Keratinocyte (primary cell): ENCODE measurements around the gene MRPS16. TPM values are rescaled to one million over a fixed set of nuclear protein-coding genes. Genes with fewer than 3 reads are reported as not detected.

Experiments used
- DNase-seq: peaks from one replicate; pipeline ENCODE4 v3.0.0-alpha.2; 2011; ENCODE audit warnings: low read depth, missing footprints, low spot score
- FAIRE-seq: peaks from 2 replicates; lab custom pipeline; 2011; peaks lifted over from hg19 to GRCh38; lab: Jason Lieb, UNC
- H2AFZ ChIP-seq: 2 replicates; pipeline ENCODE4 v1.6.0; 2012; ENCODE audit warnings: low read length, control low read depth, inconsistent platforms; ENCODE audit not compliant: control insufficient read depth
- H3K27ac ChIP-seq: 2 replicates; pipeline ENCODE4 v1.5.1; 2011; ENCODE audit warnings: low read length; ENCODE audit not compliant: control insufficient read depth, insufficient read depth
- H3K27me3 ChIP-seq: 3 replicates; pipeline ENCODE4 v1.6.0; 2011; ENCODE audit warnings: low read length; ENCODE audit not compliant: control insufficient read depth, insufficient read depth; ENCODE audit errors: extremely low read depth
- H3K36me3 ChIP-seq, 2 experiments: 2 replicates in 1 of 2; 3 replicates in 1 of 2; pipeline ENCODE4 v1.5.1; 2011; ENCODE audit warnings: low read length in 2 of 2, mild to moderate bottlenecking in 1 of 2; ENCODE audit not compliant: control insufficient read depth in 2 of 2, insufficient read depth in 2 of 2; ENCODE audit errors: extremely low read depth in 1 of 2
- H3K4me1 ChIP-seq: 3 replicates; pipeline ENCODE4 v1.5.1; 2011; ENCODE audit warnings: low read length; ENCODE audit not compliant: control insufficient read depth, insufficient read depth; ENCODE audit errors: extremely low read depth
- H3K4me2 ChIP-seq: 3 replicates; pipeline ENCODE4 v1.6.0; 2011; ENCODE audit warnings: low read depth, low read length; ENCODE audit not compliant: control insufficient read depth, insufficient read depth; ENCODE audit errors: extremely low read depth
- H3K4me3 ChIP-seq, 3 experiments: fragments of 200-600 bp in 1 of 3; sonication (generic) in 1 of 3; 2 replicates in 2 of 3; 3 replicates in 1 of 3; pipeline ENCODE4 v1.5.1; 2011 to 2016; ENCODE audit warnings: low read length in 3 of 3, mild to moderate bottlenecking in 3 of 3, control low read depth in 2 of 3, inconsistent platforms in 1 of 3, low read depth in 1 of 3, mixed read lengths in 1 of 3, mixed run types in 1 of 3, moderate library complexity in 1 of 3; ENCODE audit not compliant: control insufficient read depth in 2 of 3, insufficient read depth in 2 of 3; ENCODE audit errors: extremely low read depth in 1 of 3
- H3K79me2 ChIP-seq: 2 replicates; pipeline ENCODE4 v1.6.0; 2012; ENCODE audit warnings: low read length; ENCODE audit not compliant: control insufficient read depth, insufficient read depth
- H3K9ac ChIP-seq: 3 replicates; pipeline ENCODE4 v1.6.0; 2011; ENCODE audit warnings: low read length; ENCODE audit not compliant: control insufficient read depth, insufficient read depth; ENCODE audit errors: extremely low read depth
- H3K9me1 ChIP-seq: 3 replicates; pipeline ENCODE4 v1.6.0; 2011; ENCODE audit warnings: low read length; ENCODE audit not compliant: control insufficient read depth, insufficient read depth; ENCODE audit errors: extremely low read depth
- H3K9me3 ChIP-seq: 2 replicates; pipeline ENCODE4 v1.5.1; 2012; ENCODE audit warnings: low read depth, low read length; ENCODE audit not compliant: control insufficient read depth
- H4K20me1 ChIP-seq: 3 replicates; pipeline ENCODE4 v1.6.0; 2011; ENCODE audit warnings: low read length; ENCODE audit not compliant: control insufficient read depth, insufficient read depth; ENCODE audit errors: extremely low read depth
- EZH2 ChIP-seq: IDR thresholded peaks from one replicate; pipeline ENCODE4 v1.6.1; 2012; ENCODE audit warnings: inconsistent platforms, mild to moderate bottlenecking, low read length, moderate library complexity
- dilution Hi-C: fragments of 300-500 bp; cut with MboI; formaldehyde crosslinking; loops from one replicate; pipeline ENCODE4 v1.7.0; 2020; ENCODE audit warnings: low sequenced_read_pairs; ENCODE audit not compliant: extremely low pct_ligation_motif_present
- polyA plus RNA-seq, 5 experiments: library from polyadenylated mRNA; depleted of rRNA in 3 of 5; stranded (reverse) in 3 of 5; stranded (forward) in 1 of 5; unstranded in 1 of 5; fragments of >200 nt; gene quantifications; 1 replicate in 1 of 5; 2 replicates in 3 of 5; 3 replicates in 1 of 5; pipeline versions ENCODE4 v1.2.1 to v1.2.3, GENCODE V29; 2011 to 2012; ENCODE audit warnings: missing spikeins in 2 of 5, low read depth in 1 of 5, low replicate concordance in 1 of 5
- TF ChIP-seq, protein P1 (sequence below), 3 experiments: IDR thresholded peaks in 1 of 3; conservative IDR thresholded peaks in 1 of 3; optimal IDR thresholded peaks in 1 of 3; 2 replicates in 2 of 3; 3 replicates in 1 of 3; pipeline versions ENCODE3 to v1.5.1; 2011; ENCODE audit warnings: low read length in 3 of 3, mild to moderate bottlenecking in 3 of 3, moderate library complexity in 2 of 3, control low read depth in 1 of 3, inconsistent platforms in 1 of 3; ENCODE audit not compliant: insufficient read depth in 2 of 3; ENCODE audit errors: extremely low read depth in 1 of 3

MRPS16 gene
- polyA plus RNA-seq, 1 donor (not counting 4 experiments of a cell fraction or from before 2014, with no cell fraction given): 79.2 TPM

DNA sequence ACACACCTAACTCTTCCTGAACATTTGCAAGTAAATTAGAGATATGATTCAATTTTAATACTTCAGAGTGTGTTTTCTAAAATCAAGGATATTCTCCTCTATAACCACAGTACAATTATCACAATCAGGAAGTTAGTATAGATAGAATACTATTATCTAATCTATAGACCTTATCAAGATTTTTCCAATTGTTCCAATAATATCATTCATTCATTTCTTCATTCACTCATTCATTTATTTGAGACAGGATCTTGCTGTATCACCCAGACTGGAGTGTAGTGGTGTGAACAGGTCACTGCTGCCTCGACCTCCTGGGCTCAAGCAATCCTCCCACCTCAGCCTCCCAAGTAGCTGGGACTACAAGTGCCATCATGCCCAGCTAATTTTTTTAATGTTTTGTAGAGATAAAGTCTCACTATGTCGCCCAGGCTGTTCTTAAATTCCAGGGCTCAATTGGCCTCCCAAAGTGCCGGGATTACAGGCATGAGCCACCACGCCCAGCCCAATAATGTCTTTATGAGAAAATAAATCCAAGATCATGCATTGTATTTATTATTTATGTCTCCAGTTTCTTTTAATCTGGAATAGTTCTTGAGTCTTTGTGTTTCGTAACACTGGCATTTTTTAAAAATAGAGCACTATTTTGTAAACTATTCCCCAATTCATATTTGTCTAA, 10.6 kb upstream of the MRPS16 start:
- no peaks in the 10 kb centered on the region for H3K79me2 ChIP-seq
- no peak overlapping the region for H3K4me2 ChIP-seq
- no peaks in the 10 kb centered on the region for H3K27me3 ChIP-seq
- no peaks in the 10 kb centered on the region for H3K36me3 ChIP-seq
- H4K20me1 ChIP-seq: no peaks in the 10 kb centered on the region
- no peak overlapping the region for H3K4me3 ChIP-seq
- DNase-seq: no peak
- peaks cover 17% of the 10 kb centered on the region for H3K4me1 ChIP-seq
- H3K9me1 ChIP-seq: no peaks in the 10 kb centered on the region
- H3K9me3 ChIP-seq: no peaks in the 10 kb centered on the region
- H3K9ac ChIP-seq: peak overlapping the region; percentile 34
- no peak overlapping the region for H2AFZ ChIP-seq
- peak overlapping the region; percentile 89 for H3K27ac ChIP-seq
- no peak for FAIRE-seq
- dilution Hi-C loops: loop anchor here (25.0 kb wide), 1 partner anchor 124 kb away; no protein-coding TSS in a partner anchor
- TF ChIP-seq EZH2: no peak
- TF ChIP-seq, protein P1, sequence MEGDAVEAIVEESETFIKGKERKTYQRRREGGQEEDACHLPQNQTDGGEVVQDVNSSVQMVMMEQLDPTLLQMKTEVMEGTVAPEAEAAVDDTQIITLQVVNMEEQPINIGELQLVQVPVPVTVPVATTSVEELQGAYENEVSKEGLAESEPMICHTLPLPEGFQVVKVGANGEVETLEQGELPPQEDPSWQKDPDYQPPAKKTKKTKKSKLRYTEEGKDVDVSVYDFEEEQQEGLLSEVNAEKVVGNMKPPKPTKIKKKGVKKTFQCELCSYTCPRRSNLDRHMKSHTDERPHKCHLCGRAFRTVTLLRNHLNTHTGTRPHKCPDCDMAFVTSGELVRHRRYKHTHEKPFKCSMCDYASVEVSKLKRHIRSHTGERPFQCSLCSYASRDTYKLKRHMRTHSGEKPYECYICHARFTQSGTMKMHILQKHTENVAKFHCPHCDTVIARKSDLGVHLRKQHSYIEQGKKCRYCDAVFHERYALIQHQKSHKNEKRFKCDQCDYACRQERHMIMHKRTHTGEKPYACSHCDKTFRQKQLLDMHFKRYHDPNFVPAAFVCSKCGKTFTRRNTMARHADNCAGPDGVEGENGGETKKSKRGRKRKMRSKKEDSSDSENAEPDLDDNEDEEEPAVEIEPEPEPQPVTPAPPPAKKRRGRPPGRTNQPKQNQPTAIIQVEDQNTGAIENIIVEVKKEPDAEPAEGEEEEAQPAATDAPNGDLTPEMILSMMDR (optimal IDR thresholded peaks at IDR 0.05 in 1 of 3, IDR thresholded peaks at IDR 0.05 in 1 of 3, conservative IDR thresholded peaks at IDR 0.05 in 1 of 3; ENCODE audit: extremely low read depth in 1 of 3, insufficient read depth in 2 of 3, low read length in 3 of 3): no peak

DNA sequence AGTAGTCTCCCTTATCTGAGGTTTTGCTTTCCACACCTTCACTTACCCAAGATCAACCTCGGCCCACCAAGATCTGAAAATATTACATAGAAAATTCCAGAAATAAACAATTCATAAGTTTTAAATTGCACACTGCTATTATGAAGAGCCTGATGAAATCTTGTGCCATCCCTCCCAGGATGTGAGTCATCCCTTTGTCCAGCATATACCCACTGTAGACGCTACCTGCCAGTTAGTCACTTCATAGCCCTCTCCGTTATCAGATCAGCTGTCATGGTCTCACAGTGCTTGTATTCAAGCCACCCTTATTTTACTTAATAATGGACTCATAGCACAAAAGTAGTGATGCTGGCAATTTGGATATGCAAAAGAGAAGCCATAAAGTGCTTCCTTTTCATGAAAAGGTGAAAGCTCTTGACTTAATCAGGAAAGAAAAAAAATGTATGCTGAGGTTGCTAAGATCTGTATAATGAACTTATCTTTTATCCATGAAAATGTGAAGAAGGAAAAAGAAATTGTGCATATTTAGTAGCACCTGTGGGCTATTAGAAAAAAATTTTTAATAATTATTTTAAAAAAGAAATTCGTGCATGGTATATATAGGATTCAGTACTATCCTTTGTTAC, 9.8 kb upstream of the MRPS16 start:
- peak overlapping the region; percentile 44 for H3K4me2 ChIP-seq
- peak; percentile 50 for DNase-seq
- peak; percentile 99 for FAIRE-seq

More for the DNA sequence above, 9.8 kb upstream of the MRPS16 start:
- Histone ChIP-seq H3K27me3 (no peaks in the 10 kb centered on the region), H3K27ac (peak overlapping the region; percentile 89), H3K79me2 (no peaks in the 10 kb centered on the region), H3K9me3 (no peaks in the 10 kb centered on the region), H4K20me1 (no peaks in the 10 kb centered on the region), H3K36me3 (no peaks in the 10 kb centered on the region), H3K4me3 (no peak overlapping the region), H3K9me1 (no peaks in the 10 kb centered on the region), H2AFZ (no peak overlapping the region), H3K4me1 (peaks cover 17% of the 10 kb centered on the region), H3K9ac (peak overlapping the region; percentile 34)
- TF ChIP-seq, protein P1 (optimal IDR thresholded peaks at IDR 0.05 in 1 of 3, IDR thresholded peaks at IDR 0.05 in 1 of 3, conservative IDR thresholded peaks at IDR 0.05 in 1 of 3; ENCODE audit: extremely low read depth in 1 of 3, insufficient read depth in 2 of 3, low read length in 3 of 3): no peak
- no peak for TF ChIP-seq EZH2
- dilution Hi-C loops: loop anchor here (25.0 kb wide), 1 partner anchor 125 kb away; no protein-coding TSS in a partner anchor
